Neural progenitor cell (in vitro differentiated cells): ENCODE measurements around the gene UBAP2. TPM values are rescaled to one million over a fixed set of nuclear protein-coding genes. Genes with fewer than 3 reads are reported as not detected.

Experiments used
- DNase-seq: peaks from one replicate; pipeline ENCODE4 v3.0.0-alpha.2; 2016; ENCODE audit warnings: low spot score
- H2AFZ ChIP-seq: fragments of 200-600 bp; sonication (generic); replicated peaks from 2 replicates; pipeline ENCODE4 v1.6.1; 2016; ENCODE audit warnings: antibody characterized with exemption
- H3F3A ChIP-seq: fragments of 200-600 bp; sonication (generic); 2 replicates; pipeline ENCODE4 v1.6.1; 2016; ENCODE audit warnings: antibody characterized with exemption, low read depth
- H3K27ac ChIP-seq: fragments of 200-600 bp; sonication (generic); 2 replicates; pipeline ENCODE4 v1.5.1; 2016; ENCODE audit warnings: mild to moderate bottlenecking
- H3K27me3 ChIP-seq: fragments of 200-600 bp; sonication (generic); 2 replicates; pipeline ENCODE4 v1.6.1; 2016; ENCODE audit warnings: mild to moderate bottlenecking, moderate library complexity
- H3K36me3 ChIP-seq: fragments of 200-600 bp; sonication (generic); 2 replicates; pipeline ENCODE4 v1.5.1; 2016
- H3K4me1 ChIP-seq: fragments of 200-600 bp; sonication (generic); 2 replicates; pipeline ENCODE4 v1.6.1; 2016; ENCODE audit warnings: mixed run types
- H3K4me2 ChIP-seq: fragments of 200-600 bp; sonication (generic); 2 replicates; pipeline ENCODE4 v1.6.1; 2016
- H3K4me3 ChIP-seq: fragments of 200-600 bp; sonication (generic); 2 replicates; pipeline ENCODE4 v1.5.1; 2016
- H3K79me2 ChIP-seq: fragments of 200-600 bp; sonication (generic); 2 replicates; pipeline ENCODE4 v1.6.1; 2016; ENCODE audit warnings: low read depth
- H3K9ac ChIP-seq: fragments of 200-600 bp; sonication (generic); 2 replicates; pipeline ENCODE4 v1.6.1; 2016
- H3K9me3 ChIP-seq: fragments of 200-600 bp; sonication (generic); 2 replicates; pipeline ENCODE4 v1.5.1; 2016; ENCODE audit warnings: low read depth
- H4K20me1 ChIP-seq: fragments of 200-600 bp; sonication (generic); 2 replicates; pipeline ENCODE4 v1.6.1; 2016; ENCODE audit warnings: low read depth
- H3K27ac Mint-ChIP-seq: 3 replicates; pipeline ENCODE4 v1.8.0; 2021; ENCODE audit warnings: mixed read lengths
- H3K27me3 Mint-ChIP-seq: 2 replicates; pipeline ENCODE4 v1.8.0; 2022; ENCODE audit warnings: low read depth, mild to moderate bottlenecking, inconsistent platforms, moderate library complexity, mixed read lengths; ENCODE audit not compliant: insufficient read depth
- H3K36me3 Mint-ChIP-seq: 3 replicates; pipeline ENCODE4 v1.8.0; 2021; ENCODE audit warnings: mixed read lengths
- H3K4me1 Mint-ChIP-seq: 3 replicates; pipeline ENCODE4 v1.8.0; 2021; ENCODE audit warnings: mixed read lengths
- H3K4me3 Mint-ChIP-seq: 3 replicates; pipeline ENCODE4 v1.8.0; 2021; ENCODE audit warnings: mild to moderate bottlenecking, moderate library complexity, mixed read lengths
- H3K9me3 Mint-ChIP-seq: 3 replicates; pipeline ENCODE4 v1.8.0; 2020; ENCODE audit warnings: mixed read lengths
- EZH2 ChIP-seq: fragments of 200-600 bp; sonication (generic); IDR thresholded peaks from 2 replicates; pipeline ENCODE4 v1.6.1; 2017; ENCODE audit warnings: antibody characterized with exemption, mild to moderate bottlenecking, moderate library complexity
- EZH2phosphoT487 ChIP-seq: fragments of 200-600 bp; sonication (generic); IDR thresholded peaks from 2 replicates; pipeline ENCODE4 v1.6.1; 2017; ENCODE audit warnings: antibody characterized with exemption
- total RNA-seq: library from RNA; depleted of rRNA; stranded (reverse); fragments of >200 nt; gene quantifications from 2 replicates; pipeline ENCODE4 v1.2.3, GENCODE V29; 2015; ENCODE audit warnings: low replicate concordance
- TF ChIP-seq, protein P1 (sequence below): fragments of 200-600 bp; sonication (generic); IDR thresholded peaks from 2 replicates; pipeline ENCODE4 v1.5.1; 2017; ENCODE audit warnings: antibody characterized with exemption, mild to moderate bottlenecking

UBAP2 gene
- total RNA-seq, 1 donor from 2014 or later, result 24.3 TPM

DNA sequence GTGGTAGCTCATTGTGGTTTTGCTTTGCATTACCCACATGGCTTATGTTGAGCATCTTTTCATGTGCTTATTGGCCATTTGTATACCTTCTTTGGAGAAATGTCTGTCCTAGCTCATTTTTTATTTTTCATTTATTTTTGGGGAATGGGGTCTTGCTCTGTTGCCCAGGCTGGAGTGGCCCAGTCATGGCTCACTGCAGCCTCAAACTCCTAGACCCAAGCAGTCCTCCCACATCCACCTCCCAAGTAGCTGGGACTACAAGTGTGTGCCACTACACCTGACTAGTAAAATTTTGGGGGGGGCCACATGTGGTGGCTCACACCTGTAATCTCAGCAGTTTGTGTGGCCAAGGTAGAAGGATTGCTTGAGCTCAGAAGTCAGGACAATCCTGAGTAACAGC, 154.4 kb downstream of the UBAP2 start:
- Mint-ChIP-seq H3K9me3 (no peaks in the 10 kb centered on the region), H3K36me3 (peaks cover 16% of the 10 kb centered on the region), H3K4me1 (no peaks in the 10 kb centered on the region), H3K4me3 (no peak overlapping the region), H3K27me3 (no peaks in the 10 kb centered on the region), H3K27ac (no peak overlapping the region)
- no peak for DNase-seq
- Histone ChIP-seq H3K9ac (no peak overlapping the region), H3K79me2 (peaks cover 98% of the 10 kb centered on the region), H3K27me3 (no peaks in the 10 kb centered on the region), H4K20me1 (peaks cover 35% of the 10 kb centered on the region), H2AFZ (no peak overlapping the region), H3K4me2 (no peak overlapping the region), H3K4me3 (no peak overlapping the region), H3F3A (no peaks in the 10 kb centered on the region), H3K4me1 (no peaks in the 10 kb centered on the region), H3K9me3 (no peaks in the 10 kb centered on the region), H3K27ac (no peak overlapping the region), H3K36me3 (no peaks in the 10 kb centered on the region)
- TF ChIP-seq EZH2, result no peak
- no peak for TF ChIP-seq EZH2phosphoT487
- TF ChIP-seq, protein P1, sequence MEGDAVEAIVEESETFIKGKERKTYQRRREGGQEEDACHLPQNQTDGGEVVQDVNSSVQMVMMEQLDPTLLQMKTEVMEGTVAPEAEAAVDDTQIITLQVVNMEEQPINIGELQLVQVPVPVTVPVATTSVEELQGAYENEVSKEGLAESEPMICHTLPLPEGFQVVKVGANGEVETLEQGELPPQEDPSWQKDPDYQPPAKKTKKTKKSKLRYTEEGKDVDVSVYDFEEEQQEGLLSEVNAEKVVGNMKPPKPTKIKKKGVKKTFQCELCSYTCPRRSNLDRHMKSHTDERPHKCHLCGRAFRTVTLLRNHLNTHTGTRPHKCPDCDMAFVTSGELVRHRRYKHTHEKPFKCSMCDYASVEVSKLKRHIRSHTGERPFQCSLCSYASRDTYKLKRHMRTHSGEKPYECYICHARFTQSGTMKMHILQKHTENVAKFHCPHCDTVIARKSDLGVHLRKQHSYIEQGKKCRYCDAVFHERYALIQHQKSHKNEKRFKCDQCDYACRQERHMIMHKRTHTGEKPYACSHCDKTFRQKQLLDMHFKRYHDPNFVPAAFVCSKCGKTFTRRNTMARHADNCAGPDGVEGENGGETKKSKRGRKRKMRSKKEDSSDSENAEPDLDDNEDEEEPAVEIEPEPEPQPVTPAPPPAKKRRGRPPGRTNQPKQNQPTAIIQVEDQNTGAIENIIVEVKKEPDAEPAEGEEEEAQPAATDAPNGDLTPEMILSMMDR, result no peak

DNA sequence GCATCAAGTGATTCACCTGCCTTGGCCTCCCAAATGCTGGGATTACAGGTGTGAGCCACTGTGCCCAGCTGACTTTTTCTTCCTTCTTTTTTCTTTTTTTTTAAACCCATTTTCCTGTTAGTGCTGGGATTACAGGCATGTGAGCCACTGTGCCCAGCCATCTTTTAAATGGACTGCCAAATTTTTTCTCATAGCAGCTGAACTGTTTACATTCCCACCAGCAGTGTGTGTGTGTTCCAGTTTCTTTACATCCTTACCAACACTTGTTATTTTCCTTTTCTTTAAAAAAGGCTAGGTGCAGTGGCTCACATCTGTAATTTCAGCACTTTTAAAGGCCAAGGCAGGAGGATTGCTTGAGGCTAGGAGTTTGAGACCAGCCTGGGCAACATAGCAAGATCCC, 154.8 kb downstream of the UBAP2 start:
- H3K9me3 Mint-ChIP-seq, result no peaks in the 10 kb centered on the region
- no peak overlapping the region for H3K4me3 Mint-ChIP-seq
- H3K4me3 ChIP-seq, result no peak overlapping the region
- H3K9ac ChIP-seq, result no peak overlapping the region
- H3K27me3 ChIP-seq, result no peaks in the 10 kb centered on the region
- no peak for DNase-seq
- peaks cover 16% of the 10 kb centered on the region for H3K36me3 Mint-ChIP-seq
- H3K27ac Mint-ChIP-seq, result no peak overlapping the region
- H3K4me1 ChIP-seq, result no peaks in the 10 kb centered on the region
- H3K36me3 ChIP-seq, result no peaks in the 10 kb centered on the region
- peaks cover 98% of the 10 kb centered on the region for H3K79me2 ChIP-seq
- H3K4me1 Mint-ChIP-seq, result no peaks in the 10 kb centered on the region
- no peak overlapping the region for H3K4me2 ChIP-seq
- TF ChIP-seq EZH2phosphoT487, result no peak
- no peak for TF ChIP-seq EZH2
- TF ChIP-seq, protein P1, result no peak
- H3K27ac ChIP-seq, result no peak overlapping the region
- H3F3A ChIP-seq, result no peaks in the 10 kb centered on the region
- H3K9me3 ChIP-seq, result no peaks in the 10 kb centered on the region
- no peaks in the 10 kb centered on the region for H3K27me3 Mint-ChIP-seq
- peaks cover 35% of the 10 kb centered on the region for H4K20me1 ChIP-seq
- H2AFZ ChIP-seq, result no peak overlapping the region

DNA sequence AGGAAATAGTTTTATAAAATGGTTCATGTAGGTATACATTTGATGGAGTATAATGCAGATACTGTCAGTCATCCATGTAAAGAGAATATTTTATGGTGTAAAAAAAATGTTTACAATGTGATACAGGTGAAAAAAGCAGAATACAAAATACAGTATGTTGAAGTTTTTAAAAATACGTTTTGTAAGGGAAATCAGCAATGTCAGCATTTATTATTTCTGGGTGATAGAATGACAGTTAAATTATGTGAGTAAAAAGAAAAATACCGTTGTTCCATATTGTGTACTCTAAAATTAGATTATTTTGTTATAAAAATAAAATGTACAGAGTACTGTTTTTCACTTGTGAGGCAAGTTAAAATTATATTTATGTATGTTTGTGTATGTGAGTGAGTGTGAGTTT, 162.7 kb downstream of the UBAP2 start:
- TF ChIP-seq EZH2phosphoT487 (no peak), EZH2 (no peak)
- TF ChIP-seq, protein P1, result no peak
- H3K9me3 Mint-ChIP-seq, result no peaks in the 10 kb centered on the region
- peaks cover 50% of the 10 kb centered on the region for H4K20me1 ChIP-seq
- no peak for DNase-seq
- no peak overlapping the region for H3K9ac ChIP-seq
- H3K27ac ChIP-seq, result no peak overlapping the region
- H3K4me3 ChIP-seq, result no peak overlapping the region
- H3F3A ChIP-seq, result peaks cover 8% of the 10 kb centered on the region
- H3K4me2 ChIP-seq, result no peak overlapping the region
- peaks cover 22% of the 10 kb centered on the region for H3K4me1 Mint-ChIP-seq
- no peak overlapping the region for H3K4me3 Mint-ChIP-seq
- no peaks in the 10 kb centered on the region for H3K27me3 Mint-ChIP-seq
- H3K9me3 ChIP-seq, result no peaks in the 10 kb centered on the region
- no peak overlapping the region for H2AFZ ChIP-seq
- H3K36me3 Mint-ChIP-seq, result peaks cover 13% of the 10 kb centered on the region
- H3K36me3 ChIP-seq, result no peaks in the 10 kb centered on the region
- no peak overlapping the region for H3K27ac Mint-ChIP-seq
- H3K27me3 ChIP-seq, result no peaks in the 10 kb centered on the region
- peaks cover 98% of the 10 kb centered on the region for H3K79me2 ChIP-seq
- peaks cover 13% of the 10 kb centered on the region for H3K4me1 ChIP-seq
